GM10847 (cell line): ENCODE data around the gene RPL41.

Source experiments
- POLR2A ChIP-seq: IDR thresholded peaks from 2 replicates; pipeline ENCODE4 v1.6.1; 2011; ENCODE audit not compliant: insufficient read length; ENCODE audit errors: extremely low read depth

The RPL41 gene

GRCh38 chr12:56165369-56165768, 48.9 kb downstream of the RPL41 start:
- no peak for TF ChIP-seq POLR2A
